Measurements from ENCODE around the gene AP5S1.
"Not testable (repeated sequence)": the region's sequence is repeated elsewhere in the genome, so short reads cannot be mapped to it uniquely, and the experiment has no call there.

Gene AP5S1

DNA sequence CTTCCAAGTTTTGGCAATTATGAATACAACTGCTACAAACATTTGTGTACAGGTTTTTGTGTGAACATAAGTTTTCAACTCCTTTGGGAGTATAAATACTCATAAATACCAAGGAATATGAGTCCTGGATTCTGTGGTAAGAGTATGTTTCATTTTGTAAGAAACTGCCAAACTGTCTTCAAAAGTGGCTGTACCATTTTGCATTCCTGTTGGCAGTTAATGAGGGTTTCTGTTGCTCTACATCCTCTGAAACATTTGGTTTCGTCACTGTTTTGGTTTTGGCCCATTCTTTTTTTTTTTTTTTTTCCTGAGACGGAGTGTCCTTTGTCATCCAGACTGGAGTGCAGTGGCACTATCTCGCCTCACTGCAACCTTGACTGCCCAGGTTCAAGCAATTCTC lies 8.5 kb downstream of the AP5S1 start (continued):
- TF ChIP-seq, protein P1, sequence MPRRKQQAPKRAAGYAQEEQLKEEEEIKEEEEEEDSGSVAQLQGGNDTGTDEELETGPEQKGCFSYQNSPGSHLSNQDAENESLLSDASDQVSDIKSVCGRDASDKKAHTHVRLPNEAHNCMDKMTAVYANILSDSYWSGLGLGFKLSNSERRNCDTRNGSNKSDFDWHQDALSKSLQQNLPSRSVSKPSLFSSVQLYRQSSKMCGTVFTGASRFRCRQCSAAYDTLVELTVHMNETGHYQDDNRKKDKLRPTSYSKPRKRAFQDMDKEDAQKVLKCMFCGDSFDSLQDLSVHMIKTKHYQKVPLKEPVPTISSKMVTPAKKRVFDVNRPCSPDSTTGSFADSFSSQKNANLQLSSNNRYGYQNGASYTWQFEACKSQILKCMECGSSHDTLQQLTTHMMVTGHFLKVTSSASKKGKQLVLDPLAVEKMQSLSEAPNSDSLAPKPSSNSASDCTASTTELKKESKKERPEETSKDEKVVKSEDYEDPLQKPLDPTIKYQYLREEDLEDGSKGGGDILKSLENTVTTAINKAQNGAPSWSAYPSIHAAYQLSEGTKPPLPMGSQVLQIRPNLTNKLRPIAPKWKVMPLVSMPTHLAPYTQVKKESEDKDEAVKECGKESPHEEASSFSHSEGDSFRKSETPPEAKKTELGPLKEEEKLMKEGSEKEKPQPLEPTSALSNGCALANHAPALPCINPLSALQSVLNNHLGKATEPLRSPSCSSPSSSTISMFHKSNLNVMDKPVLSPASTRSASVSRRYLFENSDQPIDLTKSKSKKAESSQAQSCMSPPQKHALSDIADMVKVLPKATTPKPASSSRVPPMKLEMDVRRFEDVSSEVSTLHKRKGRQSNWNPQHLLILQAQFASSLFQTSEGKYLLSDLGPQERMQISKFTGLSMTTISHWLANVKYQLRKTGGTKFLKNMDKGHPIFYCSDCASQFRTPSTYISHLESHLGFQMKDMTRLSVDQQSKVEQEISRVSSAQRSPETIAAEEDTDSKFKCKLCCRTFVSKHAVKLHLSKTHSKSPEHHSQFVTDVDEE (CRISPR knock-in tag; IDR thresholded peaks at IDR 0.05), result no peak
- TF ChIP-seq, protein P2, sequence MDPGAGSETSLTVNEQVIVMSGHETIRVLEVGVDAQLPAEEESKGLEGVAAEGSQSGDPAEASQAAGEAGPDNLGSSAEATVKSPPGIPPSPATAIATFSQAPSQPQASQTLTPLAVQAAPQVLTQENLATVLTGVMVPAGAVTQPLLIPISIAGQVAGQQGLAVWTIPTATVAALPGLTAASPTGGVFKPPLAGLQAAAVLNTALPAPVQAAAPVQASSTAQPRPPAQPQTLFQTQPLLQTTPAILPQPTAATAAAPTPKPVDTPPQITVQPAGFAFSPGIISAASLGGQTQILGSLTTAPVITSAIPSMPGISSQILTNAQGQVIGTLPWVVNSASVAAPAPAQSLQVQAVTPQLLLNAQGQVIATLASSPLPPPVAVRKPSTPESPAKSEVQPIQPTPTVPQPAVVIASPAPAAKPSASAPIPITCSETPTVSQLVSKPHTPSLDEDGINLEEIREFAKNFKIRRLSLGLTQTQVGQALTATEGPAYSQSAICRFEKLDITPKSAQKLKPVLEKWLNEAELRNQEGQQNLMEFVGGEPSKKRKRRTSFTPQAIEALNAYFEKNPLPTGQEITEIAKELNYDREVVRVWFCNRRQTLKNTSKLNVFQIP (CRISPR knock-in tag; IDR thresholded peaks at IDR 0.05; ENCODE audit: borderline replicate concordance, low read depth), result no peak
- no peak for TF ChIP-seq ISL1 (CRISPR knock-in tag; IDR thresholded peaks at IDR 0.05)

DNA sequence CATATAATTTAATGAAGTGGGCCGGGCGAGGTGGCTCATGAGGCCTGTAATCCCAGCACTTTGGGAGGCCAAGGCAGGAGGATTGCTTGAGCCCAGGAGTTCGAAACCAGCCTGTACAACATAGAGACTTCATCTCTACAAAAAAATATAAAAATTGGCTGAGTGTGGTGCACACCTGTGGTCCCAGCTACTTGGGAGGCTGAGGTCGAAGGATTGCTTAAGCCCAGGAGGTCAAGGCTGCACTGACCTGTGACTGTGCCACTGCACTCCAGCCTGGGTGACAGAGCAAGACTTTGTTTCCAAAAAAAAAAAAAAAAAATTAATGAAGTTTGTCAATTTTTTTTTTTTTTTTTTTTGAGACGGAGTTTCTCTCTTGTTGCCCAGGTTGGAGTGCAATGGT lies 9.5 kb downstream of the AP5S1 start:
- ATAC-seq, result not testable (repeated sequence)

DNA sequence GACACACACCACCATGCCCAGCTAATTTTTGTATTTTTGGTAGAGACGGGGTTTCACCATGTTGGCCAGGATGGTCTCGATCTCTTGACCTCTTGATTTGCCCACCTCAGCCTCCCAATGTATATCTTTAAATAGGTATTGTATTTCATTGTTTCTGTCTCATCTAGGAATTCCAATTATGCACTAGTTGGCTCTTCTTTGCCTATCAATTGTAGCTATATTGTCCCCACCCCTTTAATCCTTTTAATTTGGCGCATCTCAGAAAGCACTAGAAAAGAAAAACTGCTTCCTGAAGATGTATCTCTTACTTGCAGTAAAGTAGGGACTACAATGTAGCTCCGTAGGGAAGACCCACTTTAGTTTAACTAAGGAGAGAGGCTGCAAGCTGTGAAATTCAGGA lies 15.8 kb downstream of the AP5S1 start:
- TF ChIP-seq, protein P2 (CRISPR knock-in tag; IDR thresholded peaks at IDR 0.05; ENCODE audit: borderline replicate concordance, low read depth), result no peak
- no peak for ATAC-seq

DNA sequence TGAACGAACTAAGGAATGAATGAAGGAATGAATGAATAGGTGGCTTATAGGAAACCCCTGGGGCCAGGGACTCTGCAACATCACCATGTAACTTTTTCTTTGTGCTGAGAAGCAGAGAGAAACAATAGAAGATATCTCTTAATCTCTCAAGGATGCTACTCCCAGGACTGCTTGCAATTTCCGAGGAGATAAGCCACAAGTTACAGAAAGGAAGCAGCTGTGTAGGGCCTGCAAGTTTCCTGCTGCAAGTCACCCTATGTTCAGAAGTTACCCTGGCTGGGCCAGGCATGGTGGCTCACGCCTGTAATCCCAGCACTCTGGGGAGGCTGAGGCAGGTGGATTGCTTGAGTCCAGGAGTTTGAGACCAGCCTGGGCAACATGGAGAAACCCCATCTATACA lies 19.0 kb downstream of the AP5S1 start:
- no peak for ATAC-seq
- TF ChIP-seq PPARA (CRISPR knock-in tag; IDR thresholded peaks at IDR 0.05; ENCODE audit: borderline replicate concordance) (no peak), OSR1 (CRISPR knock-in tag; IDR thresholded peaks at IDR 0.05) (no peak), ISL1 (CRISPR knock-in tag; IDR thresholded peaks at IDR 0.05) (no peak), ZFP3 (CRISPR knock-in tag; IDR thresholded peaks at IDR 0.05) (no peak), ZC3H10 (CRISPR knock-in tag; IDR thresholded peaks at IDR 0.05) (no peak), GLIS3 (CRISPR knock-in tag; IDR thresholded peaks at IDR 0.05) (no peak), ZNF70 (CRISPR knock-in tag; IDR thresholded peaks at IDR 0.05) (no peak), BACH2 (CRISPR knock-in tag; IDR thresholded peaks at IDR 0.05; ENCODE audit: borderline replicate concordance) (no peak)

DNA sequence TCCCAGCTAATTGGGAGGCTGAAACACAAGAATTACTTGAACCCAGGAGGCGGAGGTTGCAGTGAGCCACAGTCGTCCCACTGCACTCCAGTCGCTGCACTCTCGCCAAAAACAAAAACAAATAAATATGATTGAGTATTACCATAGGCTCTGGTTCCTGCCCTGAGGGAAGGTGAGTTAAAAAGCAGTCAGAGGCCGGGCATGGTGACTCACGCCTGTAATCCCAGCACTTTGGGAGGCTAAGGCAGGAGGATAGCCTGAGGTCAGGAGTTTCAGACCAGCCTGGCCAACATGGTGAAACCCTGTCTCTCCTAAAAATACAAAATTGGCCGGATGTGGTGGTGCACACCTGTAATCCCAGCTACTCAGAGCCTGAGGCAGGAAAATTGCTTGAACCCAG lies 19.9 kb downstream of the AP5S1 start:
- ATAC-seq, result not testable (repeated sequence)

DNA sequence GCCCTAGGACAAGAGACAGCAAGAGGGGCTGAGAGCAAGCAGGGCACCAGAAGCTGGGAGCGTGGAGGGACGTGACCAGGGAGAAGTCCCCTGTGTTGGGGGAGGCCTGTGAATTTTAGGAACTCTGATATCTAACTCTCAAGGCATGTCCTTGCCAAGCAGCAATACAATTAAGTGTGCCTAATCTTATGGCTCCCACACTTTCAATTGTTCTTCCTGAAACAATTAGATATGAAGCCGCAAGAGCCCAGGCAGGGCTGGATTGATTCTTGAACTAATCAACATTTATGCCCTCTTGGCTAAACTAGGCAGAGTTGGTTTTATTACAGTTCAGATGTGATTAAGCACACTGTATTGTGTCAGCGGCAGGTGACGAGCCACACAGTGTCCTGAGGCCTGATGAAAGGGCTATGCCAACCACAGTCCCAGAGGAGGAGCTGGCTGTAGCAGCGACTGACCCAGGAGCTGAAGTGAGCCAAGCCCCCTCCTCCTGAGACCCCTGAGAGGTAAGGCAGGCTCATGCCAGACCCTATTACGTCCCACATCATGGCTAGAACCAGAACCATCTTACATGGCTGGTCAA lies 22.1 kb downstream of the AP5S1 start:
- ATAC-seq, result no peak
- TF ChIP-seq, protein P3, sequence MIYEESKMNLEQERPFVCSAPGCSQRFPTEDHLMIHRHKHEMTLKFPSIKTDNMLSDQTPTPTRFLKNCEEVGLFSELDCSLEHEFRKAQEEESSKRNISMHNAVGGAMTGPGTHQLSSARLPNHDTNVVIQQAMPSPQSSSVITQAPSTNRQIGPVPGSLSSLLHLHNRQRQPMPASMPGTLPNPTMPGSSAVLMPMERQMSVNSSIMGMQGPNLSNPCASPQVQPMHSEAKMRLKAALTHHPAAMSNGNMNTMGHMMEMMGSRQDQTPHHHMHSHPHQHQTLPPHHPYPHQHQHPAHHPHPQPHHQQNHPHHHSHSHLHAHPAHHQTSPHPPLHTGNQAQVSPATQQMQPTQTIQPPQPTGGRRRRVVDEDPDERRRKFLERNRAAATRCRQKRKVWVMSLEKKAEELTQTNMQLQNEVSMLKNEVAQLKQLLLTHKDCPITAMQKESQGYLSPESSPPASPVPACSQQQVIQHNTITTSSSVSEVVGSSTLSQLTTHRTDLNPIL (CRISPR knock-in tag; IDR thresholded peaks at IDR 0.05; ENCODE audit: low read depth), result no peak
- TF ChIP-seq ZNF565 (CRISPR knock-in tag; conservative IDR thresholded peaks at IDR 0.05; ENCODE audit: low read depth) (no peak), BACH2 (CRISPR knock-in tag; IDR thresholded peaks at IDR 0.05; ENCODE audit: borderline replicate concordance) (no peak), ESRRG (CRISPR knock-in tag; IDR thresholded peaks at IDR 0.05) (no peak), SNAI2 (CRISPR knock-in tag; IDR thresholded peaks at IDR 0.05) (no peak), ZFP30 (CRISPR knock-in tag; IDR thresholded peaks at IDR 0.05) (no peak), TCF4 (CRISPR knock-in tag; IDR thresholded peaks at IDR 0.05; ENCODE audit: borderline replicate concordance) (no peak), PPARA (CRISPR knock-in tag; IDR thresholded peaks at IDR 0.05; ENCODE audit: borderline replicate concordance) (no peak), TOX (CRISPR knock-in tag; IDR thresholded peaks at IDR 0.05; ENCODE audit: borderline replicate concordance) (no peak), OSR1 (CRISPR knock-in tag; IDR thresholded peaks at IDR 0.05) (no peak)
- TF ChIP-seq, protein P1 (CRISPR knock-in tag; IDR thresholded peaks at IDR 0.05), result no peak
- TF ChIP-seq, protein P4, sequence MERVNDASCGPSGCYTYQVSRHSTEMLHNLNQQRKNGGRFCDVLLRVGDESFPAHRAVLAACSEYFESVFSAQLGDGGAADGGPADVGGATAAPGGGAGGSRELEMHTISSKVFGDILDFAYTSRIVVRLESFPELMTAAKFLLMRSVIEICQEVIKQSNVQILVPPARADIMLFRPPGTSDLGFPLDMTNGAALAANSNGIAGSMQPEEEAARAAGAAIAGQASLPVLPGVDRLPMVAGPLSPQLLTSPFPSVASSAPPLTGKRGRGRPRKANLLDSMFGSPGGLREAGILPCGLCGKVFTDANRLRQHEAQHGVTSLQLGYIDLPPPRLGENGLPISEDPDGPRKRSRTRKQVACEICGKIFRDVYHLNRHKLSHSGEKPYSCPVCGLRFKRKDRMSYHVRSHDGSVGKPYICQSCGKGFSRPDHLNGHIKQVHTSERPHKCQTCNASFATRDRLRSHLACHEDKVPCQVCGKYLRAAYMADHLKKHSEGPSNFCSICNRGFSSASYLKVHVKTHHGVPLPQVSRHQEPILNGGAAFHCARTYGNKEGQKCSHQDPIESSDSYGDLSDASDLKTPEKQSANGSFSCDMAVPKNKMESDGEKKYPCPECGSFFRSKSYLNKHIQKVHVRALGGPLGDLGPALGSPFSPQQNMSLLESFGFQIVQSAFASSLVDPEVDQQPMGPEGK (CRISPR knock-in tag; IDR thresholded peaks at IDR 0.05; ENCODE audit: borderline replicate concordance), result no peak
- TF ChIP-seq, protein P5, sequence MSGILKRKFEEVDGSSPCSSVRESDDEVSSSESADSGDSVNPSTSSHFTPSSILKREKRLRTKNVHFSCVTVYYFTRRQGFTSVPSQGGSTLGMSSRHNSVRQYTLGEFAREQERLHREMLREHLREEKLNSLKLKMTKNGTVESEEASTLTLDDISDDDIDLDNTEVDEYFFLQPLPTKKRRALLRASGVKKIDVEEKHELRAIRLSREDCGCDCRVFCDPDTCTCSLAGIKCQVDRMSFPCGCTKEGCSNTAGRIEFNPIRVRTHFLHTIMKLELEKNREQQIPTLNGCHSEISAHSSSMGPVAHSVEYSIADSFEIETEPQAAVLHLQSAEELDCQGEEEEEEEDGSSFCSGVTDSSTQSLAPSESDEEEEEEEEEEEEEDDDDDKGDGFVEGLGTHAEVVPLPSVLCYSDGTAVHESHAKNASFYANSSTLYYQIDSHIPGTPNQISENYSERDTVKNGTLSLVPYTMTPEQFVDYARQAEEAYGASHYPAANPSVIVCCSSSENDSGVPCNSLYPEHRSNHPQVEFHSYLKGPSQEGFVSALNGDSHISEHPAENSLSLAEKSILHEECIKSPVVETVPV (CRISPR knock-in tag; IDR thresholded peaks at IDR 0.05), result no peak
